HPDE6-E6E7 (cell line): ENCODE data around the gene RND3.

ENCODE experiments used
- DNase-seq: peaks from one replicate; pipeline ENCODE4 v3.0.0; 2011; ENCODE audit warnings: missing footprints; ENCODE audit errors: extremely low spot score

RND3 gene

DNA sequence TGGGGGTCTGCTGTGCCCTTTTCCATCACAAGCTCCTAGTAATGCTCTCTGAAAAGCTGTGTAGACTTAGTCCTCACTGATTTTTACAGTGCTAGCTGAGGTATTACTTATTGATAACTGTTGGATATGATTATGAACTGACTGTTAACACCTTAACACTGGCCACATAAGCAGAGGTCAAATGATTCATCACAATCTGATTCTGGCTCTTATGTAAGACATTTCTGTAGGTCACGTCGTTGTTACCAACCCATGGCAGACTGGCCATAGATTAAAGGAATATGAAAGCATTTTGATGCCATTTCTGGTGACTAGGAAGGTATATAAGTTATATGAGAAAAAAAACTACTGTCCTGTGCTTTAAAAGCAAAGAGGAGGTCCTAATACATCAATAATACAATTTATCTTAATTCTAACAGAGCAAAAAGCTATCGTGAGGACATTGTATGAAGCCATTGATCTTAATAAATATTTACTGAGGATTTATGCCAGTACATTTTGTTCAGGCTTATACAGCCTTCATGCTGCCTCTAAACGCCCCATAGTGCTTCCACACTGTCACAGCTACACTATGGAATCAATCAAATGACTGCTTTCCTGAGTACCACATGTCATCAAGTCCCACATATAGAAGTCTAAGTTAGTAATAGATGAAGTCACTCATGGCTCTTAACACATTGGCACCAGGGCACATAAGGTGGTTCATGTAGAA, 6.9 kb upstream of the RND3 start:
- DNase-seq, result no peak

DNA sequence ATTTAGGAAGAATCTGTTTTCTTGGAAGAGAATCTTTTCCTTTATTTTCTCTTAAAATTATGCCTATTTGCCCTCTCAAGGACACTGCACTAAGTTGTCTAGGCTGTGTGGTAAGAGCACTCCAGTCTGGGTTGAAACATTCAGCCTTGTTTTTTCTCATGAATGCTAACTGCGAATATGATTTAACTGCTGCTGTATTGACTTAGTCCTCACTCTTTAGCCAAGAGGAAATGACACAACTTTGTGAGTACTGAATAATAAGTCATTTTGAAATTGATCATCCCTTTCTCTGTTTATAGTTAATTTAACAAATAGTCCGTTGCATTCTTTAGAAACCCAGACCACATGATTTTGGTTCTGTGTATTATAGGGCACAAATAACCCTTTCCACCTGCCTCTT, 4.5 kb upstream of the RND3 start:
- DNase-seq, result no peak

DNA sequence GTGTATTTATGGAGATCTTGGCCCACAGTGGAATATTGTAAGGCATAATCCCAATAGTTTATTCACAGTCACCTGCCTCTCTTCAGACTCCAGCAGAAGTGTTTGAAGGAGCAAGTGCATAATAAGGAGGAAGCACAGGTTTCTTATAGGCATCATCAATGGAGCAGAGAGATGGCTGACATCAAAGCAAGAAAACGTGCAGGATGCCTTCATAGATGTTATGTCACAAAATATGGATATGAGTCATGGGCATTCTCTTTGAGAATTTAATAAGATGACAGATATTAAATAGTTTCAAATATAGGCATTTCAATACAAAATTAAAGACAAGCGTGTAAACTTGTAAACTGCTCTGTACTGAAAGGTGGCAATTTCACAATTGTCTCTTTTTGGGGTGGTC, 4.0 kb upstream of the RND3 start:
- DNase-seq, result no peak

DNA sequence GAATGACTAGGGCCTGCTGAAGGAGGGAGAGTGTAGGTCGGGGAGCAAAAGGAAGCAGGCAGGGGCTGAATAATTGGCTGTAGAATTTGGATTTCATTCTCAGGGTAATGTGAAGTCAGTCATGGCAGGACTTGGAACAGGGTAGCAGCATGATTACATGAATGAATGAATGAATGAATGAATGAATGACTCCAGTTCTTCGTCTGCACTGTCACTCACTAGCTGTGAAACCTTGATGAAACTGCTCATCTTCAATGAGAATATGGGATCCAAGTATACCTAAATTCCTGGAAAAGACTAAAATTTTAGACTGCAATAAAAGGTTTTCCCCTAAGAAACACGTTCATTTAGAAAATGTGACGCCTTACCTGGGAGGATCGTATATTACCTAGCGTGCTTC, 3.0 kb upstream of the RND3 start:
- no peak for DNase-seq

DNA sequence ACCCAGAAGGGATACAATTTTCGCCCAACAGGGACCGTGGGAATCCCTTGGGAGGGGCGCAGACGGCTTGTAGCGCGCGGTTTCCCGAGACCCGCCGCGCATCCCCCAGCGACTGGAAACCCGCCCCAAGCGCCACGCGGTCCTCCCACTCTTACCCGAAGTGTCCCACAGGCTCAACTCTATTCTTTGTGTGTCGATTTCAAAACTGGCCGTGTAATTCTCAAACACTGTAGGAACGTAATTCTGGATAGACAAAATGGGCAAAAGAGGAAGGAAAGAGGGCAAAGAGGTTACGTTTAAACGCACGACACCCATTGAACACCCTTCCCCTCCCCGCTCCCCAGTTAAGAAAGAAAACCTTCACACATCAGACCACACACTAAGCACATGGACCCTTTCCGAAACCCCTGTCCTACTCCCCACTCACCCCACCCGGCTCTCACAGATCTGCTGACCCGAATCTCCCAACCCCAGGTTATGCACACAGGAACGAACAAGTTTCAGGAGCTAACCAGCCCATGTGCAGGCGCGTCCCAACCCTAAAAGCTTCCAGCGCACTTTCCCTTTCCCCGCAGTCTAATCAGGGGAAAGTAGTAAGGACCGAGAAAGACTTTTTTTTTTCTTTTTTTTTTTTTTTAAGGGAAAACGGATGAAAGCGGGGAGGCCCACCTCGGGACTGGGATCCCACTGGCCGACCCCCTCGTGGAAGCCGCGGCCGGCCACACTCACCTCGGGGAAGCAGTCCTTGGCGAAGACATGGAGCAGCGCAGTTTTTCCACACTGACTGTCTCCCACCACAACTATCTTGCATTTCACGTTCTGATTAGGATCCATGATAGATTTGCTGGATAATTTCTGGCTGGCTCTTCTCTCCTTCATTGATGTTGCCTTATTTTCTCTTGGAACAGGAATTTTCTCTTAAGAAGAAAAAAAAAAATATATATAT, 655 bp downstream of the RND3 start:
- DNase-seq, result no peak

DNA sequence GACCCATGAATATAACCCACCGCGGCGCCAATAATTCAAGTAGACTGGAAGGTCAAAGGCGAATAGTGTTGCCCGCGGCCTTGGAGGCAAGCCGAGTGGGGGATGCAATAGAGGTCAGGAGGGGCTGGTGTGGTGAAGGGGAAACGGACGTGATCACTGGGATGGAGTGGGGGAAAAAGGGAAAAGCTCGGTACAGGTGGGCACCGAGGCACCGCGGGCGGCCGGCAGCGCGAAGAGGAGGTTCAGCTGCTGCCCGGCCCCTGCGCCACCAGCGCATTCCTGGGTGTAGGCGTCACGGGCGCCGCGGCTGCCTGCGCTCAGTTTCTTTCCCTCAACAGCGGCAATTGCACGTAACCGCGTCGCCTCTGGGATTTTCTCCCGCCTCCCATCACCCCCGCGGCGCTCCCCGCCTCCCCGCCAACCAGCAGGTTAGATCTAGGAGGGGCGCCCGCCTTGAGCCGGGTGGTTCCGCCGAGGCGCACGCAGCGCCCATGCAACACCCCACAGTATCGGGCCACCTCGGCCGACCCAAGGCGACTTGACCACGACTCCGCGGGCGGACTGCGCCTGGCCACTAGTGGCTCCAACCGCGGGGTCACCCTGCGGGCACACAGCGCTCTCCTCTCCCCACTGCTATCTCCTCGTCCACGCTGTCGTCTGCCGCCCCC, 1.5 kb downstream of the RND3 start:
- no peak for DNase-seq

DNA sequence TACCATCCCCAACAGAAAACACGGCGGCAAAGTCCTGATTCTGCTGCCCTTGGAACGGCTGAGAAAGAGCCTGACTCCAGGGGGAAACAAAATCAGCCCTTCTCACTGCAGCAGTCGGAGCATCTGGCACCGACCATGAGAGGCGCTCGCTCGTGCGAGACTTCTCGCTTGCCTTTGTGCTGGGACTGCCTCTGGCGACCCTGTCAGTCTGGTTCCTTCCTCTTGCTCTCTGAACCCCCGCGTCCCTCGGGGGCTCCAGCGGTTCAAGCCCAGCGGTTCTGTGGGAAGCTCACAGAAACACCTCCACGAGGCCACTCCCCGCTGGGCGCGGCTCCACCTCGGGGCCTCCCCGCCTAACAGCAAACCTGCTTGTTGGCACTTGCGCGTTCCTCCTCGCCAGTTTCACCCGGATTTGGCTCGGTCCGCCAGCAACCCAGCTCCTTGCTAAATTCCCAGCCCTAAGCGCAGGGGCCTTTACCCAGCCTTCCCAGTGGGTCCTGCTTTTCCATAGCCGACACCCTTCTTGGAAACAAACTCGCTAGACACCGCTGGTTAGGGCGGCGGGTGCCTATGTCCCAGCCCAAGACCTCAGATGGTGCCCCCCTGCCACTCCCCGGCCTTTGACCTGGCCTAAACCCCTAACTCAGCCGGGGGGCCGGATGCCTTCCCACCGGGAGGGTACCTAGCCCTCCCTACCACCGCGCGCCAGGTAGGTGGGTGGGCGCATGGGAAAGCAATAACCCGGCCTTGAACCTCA, 2.2 kb downstream of the RND3 start:
- DNase-seq, result no peak

DNA sequence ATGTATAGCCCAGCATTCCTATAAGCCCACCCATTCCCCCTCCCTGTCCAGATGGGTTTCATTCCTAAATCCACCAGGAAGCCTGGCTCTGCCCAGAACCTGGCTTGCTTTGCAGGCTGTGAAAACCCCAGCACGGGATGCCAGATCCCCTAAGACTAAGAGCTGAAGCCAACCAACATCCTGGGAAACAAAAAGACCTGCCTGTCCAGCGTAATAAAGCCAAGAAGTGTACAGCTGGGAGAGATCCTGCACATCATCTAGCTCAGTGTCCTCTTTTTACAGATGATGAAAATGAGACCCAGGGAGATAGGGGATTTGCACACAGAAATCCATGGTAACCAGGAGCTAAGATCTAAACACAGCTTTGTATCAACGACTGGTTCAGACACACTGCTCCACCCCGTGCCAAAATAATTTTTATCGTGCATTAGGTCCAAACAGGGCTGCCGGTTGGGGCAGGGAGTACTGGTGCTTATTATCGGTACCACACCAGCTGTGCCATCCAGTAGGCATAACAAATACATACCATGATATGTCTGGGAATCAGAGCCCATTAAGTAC, 2.9 kb downstream of the RND3 start:
- DNase-seq, result no peak

DNA sequence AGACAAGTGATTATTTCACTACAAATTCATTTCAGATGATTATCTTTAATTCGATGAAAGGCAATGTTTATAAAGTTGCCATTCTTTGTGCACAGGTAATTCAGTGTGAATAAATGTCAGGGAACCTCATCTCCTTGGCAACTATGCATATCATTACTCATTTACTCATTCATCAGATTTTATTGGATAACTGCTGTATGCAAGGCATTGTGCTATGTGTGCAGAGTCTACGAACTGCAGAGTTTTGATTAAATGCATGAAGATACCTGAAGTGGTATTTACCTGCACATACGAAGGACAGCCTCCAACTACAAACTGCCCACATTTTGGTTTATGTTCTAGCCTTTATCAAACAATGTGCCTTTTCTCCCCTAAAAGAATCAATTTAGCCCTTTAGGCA, 3.5 kb downstream of the RND3 start:
- DNase-seq, result no peak

DNA sequence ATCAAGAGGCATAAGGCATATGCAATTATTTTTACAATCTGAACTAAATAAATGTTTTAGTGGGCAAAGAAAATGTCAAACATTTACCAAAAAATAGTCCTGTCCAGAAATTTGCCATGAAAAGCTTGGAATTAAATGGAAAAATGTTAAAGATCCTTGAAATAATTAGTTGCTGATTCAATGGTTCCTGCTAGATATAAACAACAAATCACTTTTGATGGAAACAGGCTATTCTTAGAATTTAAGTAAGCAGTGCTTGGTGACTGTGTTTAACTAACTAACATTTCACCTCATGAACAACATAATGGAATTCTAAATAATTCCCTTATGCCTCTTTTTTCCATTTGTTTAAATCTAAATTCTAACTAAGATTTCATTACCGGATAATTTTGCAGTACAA, 3.9 kb downstream of the RND3 start:
- DNase-seq, result no peak

DNA sequence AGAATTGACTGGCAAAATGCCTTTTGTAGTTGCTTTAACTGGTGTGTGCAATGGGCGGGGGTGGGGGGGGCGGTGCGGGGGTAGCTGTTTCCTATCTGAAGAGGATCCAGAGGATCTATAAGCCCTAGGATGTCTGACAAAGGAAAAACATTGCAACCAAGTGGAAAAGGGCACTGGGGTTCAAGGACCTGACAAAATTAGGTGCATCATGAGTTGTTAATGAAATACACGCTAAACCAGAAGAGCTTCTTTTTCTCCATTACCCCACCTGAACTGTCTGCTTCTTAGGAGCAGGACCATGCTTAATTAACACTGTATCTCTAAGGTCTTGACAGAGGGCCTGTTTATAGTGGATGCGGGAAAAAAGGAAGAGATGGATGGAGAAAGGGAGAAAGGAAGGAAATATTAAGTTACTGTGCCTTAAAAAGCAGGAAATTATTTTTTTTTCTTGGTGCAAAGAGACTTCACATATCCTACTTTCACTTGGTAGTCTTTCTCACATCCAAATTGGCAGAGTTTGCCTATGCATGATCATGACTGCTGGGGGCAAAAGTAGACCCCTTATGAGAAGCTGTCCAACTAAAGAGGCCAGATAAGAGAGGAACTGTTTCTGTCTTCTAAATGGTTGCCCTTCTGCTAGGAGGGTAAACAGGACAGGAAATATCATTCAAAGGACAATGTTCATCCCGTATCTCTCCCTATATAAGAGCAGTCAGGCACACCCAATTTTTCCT, 4.6 kb downstream of the RND3 start:
- DNase-seq, result no peak

DNA sequence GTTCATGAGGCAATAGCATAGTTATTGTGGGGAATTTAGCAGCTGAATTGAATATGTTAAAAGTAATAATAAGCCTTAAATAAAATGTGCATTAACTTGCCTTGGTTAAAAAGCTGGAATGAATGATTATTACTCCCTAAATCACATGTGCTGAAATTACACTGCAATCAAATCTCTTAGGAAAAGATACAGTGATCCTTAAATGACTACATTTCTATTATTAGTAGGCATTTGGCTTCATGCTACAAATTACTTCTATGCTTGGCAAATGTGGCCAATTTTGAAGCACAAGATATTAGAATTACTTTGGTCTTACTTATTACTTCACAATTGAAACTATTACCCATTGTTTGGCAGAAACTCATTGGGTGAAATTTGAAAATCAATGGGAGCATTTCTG, 5.4 kb downstream of the RND3 start:
- DNase-seq, result no peak

DNA sequence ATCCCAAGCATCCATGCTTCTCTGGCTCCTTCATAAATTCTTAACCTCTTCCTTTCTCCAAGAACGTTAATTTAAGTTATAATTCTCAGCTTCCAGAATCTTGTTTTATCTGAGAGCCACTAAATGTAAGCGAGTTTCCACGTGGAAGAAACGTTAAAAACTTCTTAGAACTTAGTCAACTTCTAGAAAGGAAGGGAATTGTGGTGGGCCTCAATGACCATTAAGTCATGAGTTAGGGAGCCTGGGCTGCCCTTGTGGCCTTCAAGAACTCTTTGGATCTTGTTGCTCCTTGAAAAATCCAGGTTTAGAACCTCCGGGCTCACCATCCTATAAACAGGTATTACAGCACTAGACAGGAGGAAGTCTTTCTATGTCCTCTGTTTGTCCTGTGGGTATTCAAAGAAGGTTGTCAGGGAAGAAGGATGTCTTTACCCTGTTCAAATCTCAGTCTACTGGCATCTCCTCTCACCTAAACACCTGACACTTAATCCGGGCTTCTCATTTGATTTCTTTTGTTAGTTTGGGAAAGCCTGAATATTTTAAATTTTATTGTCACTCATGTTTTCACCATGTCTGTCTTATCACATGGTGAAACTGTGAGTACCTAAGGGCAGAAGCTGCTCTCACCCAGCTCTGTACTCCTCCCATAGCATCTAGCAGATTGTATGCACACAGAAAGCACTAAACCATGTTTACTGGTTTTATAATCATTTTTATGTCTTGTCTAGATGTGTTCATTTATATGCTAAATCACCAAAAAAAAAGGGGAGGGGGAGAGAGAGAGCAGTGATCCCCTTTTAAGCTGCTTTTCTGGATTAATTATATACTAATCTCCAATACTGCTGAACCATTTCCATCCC, 6.3 kb downstream of the RND3 start:
- DNase-seq, result no peak

DNA sequence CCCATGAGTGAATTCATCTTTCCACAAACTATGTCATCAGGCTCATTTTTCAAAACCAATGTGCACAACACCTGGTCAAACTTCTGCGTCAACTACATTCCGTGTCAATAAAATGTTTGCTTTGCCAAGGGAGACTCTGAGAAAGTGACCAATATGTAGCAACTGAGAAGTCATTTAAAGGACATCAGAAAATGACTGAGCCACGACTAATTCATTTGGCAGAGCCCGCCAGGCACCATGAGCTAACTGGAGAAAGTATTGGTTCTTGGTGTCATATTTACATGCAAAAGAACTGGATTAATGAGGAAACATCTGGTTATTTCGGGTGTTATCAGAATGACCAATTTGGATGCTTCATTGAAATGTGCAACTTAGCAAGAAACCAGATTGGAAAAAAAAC, 7.2 kb downstream of the RND3 start:
- no peak for DNase-seq

DNA sequence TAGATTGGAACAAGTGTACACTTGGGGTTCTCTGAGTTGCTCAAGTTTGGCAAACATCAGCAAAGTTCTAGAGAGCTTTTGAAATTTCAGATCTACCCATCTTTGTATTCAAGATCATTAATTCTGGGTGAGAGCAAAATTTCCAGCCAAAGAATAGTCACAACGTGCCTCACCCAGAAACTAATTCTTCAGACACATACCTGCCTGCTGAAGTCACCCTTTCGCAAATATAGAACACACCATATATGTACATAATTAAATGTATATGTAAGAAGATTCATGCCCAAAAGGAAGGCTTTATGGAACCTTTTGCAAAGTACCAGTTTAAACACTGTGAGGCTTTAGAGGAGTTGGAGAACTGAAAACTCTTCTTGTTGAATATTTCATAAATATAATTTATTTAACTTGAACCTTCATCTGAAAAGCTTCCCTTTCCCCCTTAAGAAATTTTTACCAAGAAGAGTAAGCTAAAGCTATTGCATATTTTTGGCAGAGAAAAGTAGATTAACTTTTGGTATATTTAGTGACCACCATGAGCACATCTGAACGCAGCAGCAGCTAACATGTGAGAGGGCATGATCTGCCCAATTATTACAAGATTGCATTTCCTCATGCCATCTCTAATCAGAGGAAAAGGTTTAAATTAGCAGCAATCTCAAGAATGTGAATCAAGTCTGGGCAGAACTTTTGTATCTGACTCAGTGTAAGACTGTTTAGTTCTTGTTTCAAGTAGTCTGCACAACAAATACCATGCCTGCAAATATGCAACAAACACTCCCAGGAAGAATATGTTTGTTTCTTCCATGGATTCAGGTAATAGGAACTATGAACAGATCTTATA, 8.2 kb downstream of the RND3 start:
- DNase-seq, result no peak

DNA sequence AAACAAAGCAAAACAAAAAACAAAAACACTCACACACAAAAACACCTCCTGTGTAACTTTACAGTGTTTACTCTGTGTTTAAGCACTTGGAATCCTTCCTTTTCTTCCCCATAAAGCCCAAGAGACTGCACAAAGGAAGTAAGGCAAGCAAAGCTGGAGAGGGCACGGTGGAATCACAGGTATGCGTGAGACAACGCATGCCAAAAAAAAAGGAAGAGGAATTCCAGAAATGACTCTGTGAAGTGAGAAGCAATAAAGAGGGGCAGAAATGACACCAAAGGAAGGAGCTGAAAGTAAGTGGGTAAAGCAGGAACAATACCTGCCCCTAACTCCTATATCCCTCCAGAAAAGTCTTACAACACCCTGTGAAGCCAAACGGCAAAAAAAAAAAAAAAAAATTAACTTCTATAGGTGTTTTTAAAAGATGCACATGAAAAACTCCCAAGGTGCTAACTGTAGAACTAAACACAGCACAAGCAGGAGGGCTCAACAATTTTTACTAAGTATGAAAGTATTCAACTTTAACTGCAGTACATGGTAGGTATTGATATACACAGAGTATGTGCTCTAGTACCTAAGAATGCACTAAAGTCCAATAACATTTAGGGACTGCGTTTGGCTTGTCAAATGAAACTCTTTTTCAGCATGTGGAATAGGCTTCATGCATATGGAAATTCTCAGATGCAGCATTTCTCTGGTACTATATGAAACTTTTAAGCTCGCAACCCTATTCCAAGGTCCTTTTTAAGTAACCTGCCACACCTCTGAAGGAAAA, 9.1 kb downstream of the RND3 start:
- no peak for DNase-seq

DNA sequence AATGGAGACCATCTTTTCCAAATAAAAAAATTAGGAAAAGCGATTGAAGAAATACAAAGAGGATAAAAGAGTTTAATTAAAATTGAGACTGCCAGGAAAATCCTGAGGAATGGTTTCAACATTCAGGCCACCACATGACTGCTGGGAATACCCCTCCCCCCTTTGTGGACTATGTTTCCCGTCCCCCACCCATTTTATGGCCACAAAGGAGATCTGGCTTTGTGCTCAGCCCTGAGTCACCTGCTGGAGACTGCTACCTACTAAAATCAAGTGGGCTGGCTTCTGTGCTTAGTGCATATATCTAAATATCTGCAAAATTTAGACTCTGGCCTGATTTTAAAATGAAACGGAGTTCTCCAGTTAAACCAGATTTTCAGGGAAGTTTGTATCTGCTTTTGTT, 10.1 kb downstream of the RND3 start:
- DNase-seq, result no peak

DNA sequence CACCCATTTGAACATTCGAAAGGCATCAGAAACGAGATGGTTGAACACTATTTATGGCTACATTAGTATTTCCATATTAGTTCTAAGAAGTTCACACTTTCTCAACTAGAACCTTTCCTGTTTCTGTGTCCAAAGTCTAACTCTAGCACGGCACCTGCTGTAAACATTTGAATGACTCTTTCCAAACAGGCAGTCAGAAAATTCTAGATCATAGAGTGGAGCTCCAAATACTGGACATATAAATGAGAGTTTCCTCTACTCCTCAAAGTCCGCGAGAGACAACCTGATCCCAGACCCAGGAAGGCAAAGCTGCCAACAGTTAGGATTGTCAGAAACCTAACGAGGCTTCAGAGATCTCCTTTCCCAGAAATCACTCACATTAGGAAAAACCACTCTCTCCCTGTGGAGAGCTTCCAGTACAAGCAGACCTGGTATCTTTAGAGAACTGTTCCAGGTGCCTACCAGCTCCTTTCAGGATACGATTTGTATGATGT, 10.6 kb downstream of the RND3 start:
- DNase-seq, result no peak
